ENCODE measurements around the gene RXFP4. TPM values are rescaled to one million over a fixed set of nuclear protein-coding genes. Genes with fewer than 3 reads are reported as not detected.
A peak's percentile ranks its signal among the peaks of the same experiment; 100 is the strongest.

The RXFP4 gene
- total and polyA plus RNA-seq, 4 donors, result not detected

- TF ChIP-seq, protein P1, sequence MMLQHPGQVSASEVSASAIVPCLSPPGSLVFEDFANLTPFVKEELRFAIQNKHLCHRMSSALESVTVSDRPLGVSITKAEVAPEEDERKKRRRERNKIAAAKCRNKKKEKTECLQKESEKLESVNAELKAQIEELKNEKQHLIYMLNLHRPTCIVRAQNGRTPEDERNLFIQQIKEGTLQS (IDR thresholded peaks at IDR 0.05), result no peak
- TF ChIP-seq EGR1 (IDR thresholded peaks at IDR 0.05; ENCODE audit: low read depth in 2 of 2) (no peak), YY1 (IDR thresholded peaks at IDR 0.05) (no peak), REST (IDR thresholded peaks at IDR 0.05) (no peak), HNF4G (IDR thresholded peaks at IDR 0.05) (no peak), GABPA (IDR thresholded peaks at IDR 0.05 in 1 of 2, conservative IDR thresholded peaks at IDR 0.05 in 1 of 2) (no peak), SP1 (IDR thresholded peaks at IDR 0.05) (no peak), ZBTB33 (IDR thresholded peaks at IDR 0.05) (no peak), RAD21 (IDR thresholded peaks at IDR 0.05) (no peak), NR2F2 (IDR thresholded peaks at IDR 0.05) (no peak), HNF4A (conservative IDR thresholded peaks at IDR 0.05) (no peak), JUND (IDR thresholded peaks at IDR 0.05) (no peak), FOXA1 (IDR thresholded peaks at IDR 0.05) (no peak), TAF1 (conservative IDR thresholded peaks at IDR 0.05) (no peak), RXRA (IDR thresholded peaks at IDR 0.05) (no peak), FOXA2 (IDR thresholded peaks at IDR 0.05) (no peak)
- TF ChIP-seq, protein P2, sequence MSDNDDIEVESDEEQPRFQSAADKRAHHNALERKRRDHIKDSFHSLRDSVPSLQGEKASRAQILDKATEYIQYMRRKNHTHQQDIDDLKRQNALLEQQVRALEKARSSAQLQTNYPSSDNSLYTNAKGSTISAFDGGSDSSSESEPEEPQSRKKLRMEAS (IDR thresholded peaks at IDR 0.05), result no peak
- TF ChIP-seq, protein P3, sequence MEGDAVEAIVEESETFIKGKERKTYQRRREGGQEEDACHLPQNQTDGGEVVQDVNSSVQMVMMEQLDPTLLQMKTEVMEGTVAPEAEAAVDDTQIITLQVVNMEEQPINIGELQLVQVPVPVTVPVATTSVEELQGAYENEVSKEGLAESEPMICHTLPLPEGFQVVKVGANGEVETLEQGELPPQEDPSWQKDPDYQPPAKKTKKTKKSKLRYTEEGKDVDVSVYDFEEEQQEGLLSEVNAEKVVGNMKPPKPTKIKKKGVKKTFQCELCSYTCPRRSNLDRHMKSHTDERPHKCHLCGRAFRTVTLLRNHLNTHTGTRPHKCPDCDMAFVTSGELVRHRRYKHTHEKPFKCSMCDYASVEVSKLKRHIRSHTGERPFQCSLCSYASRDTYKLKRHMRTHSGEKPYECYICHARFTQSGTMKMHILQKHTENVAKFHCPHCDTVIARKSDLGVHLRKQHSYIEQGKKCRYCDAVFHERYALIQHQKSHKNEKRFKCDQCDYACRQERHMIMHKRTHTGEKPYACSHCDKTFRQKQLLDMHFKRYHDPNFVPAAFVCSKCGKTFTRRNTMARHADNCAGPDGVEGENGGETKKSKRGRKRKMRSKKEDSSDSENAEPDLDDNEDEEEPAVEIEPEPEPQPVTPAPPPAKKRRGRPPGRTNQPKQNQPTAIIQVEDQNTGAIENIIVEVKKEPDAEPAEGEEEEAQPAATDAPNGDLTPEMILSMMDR (IDR thresholded peaks at IDR 0.05; ENCODE audit: low read depth, low read length, missing input control), result no peak
- H3K36me3 ChIP-seq (ENCODE audit: control insufficient read depth in 4 of 4, insufficient read depth in 3 of 4, low read depth in 1 of 4, low read length in 3 of 4), result no peaks in the 10 kb centered on the region
- WGBS, result 73% methylated on average over 13 of the region's 13 CpGs
- peak overlapping the region; percentile 80 to 92 for H3K27ac ChIP-seq (ENCODE audit: low read depth in 1 of 2, low read length in 2 of 2)
- no peak for DNase-seq (ENCODE audit: low spot score)
- H3K9me3 ChIP-seq (ENCODE audit: control insufficient read depth in 4 of 4, low read length in 3 of 4), result no peaks in the 10 kb centered on the region
- H3K4me1 ChIP-seq (ENCODE audit: control insufficient read depth in 4 of 4, insufficient read depth in 4 of 4, low read length in 3 of 4), result peaks cover 6 to 37% (median 14%) of the 10 kb centered on the region in 4 donors
- no peaks in the 10 kb centered on the region for H3K27me3 ChIP-seq (ENCODE audit: control insufficient read depth in 4 of 4, insufficient read depth in 4 of 4, low read length in 3 of 4)
- H3K9ac ChIP-seq (ENCODE audit: low read depth in 1 of 2, low read length in 2 of 2), result no peak overlapping the region
- no peak overlapping the region for H3K4me3 ChIP-seq (ENCODE audit: low read depth in 1 of 3, low read length in 3 of 3)
Observed at GRCh38 chr1:155974208-155975115, 33.0 kb downstream of the RXFP4 start.

Data from liver (tissue), 9 donors.